Nephron (organoid): ENCODE data around the gene JOSD1.

Experiments
- H3K27ac Mint-ChIP-seq, 3 experiments: 2 replicates each; pipeline ENCODE4 v1.8.0; 2020; ENCODE audit warnings: mixed read lengths in 3 of 3, mild to moderate bottlenecking in 2 of 3, moderate library complexity in 1 of 3
- H3K27me3 Mint-ChIP-seq: 2 replicates; pipeline ENCODE4 v1.8.0; 2021; ENCODE audit warnings: low read depth, mild to moderate bottlenecking, moderate library complexity, mixed read lengths
- H3K36me3 Mint-ChIP-seq: 2 replicates; pipeline ENCODE4 v1.8.0; 2020; ENCODE audit warnings: low read depth, mixed read lengths
- H3K4me1 Mint-ChIP-seq: 2 replicates; pipeline ENCODE4 v1.8.0; 2020; ENCODE audit warnings: mixed read lengths
- H3K4me3 Mint-ChIP-seq, 3 experiments: 2 replicates each; pipeline ENCODE4 v1.8.0; 2020; ENCODE audit warnings: mild to moderate bottlenecking in 3 of 3, mixed read lengths in 3 of 3, moderate library complexity in 2 of 3
- H3K9me3 Mint-ChIP-seq: 2 replicates; pipeline ENCODE4 v1.8.0; 2020; ENCODE audit warnings: mixed read lengths
- TF ChIP-seq, protein P1 (sequence below), 3 experiments: fragments of 200-600 bp; sonication (generic); IDR thresholded peaks; one replicate each; pipeline ENCODE4 v1.5.0; 2021; ENCODE audit warnings: antibody characterized with exemption in 3 of 3; ENCODE audit not compliant: unreplicated experiment in 3 of 3

Gene JOSD1

DNA sequence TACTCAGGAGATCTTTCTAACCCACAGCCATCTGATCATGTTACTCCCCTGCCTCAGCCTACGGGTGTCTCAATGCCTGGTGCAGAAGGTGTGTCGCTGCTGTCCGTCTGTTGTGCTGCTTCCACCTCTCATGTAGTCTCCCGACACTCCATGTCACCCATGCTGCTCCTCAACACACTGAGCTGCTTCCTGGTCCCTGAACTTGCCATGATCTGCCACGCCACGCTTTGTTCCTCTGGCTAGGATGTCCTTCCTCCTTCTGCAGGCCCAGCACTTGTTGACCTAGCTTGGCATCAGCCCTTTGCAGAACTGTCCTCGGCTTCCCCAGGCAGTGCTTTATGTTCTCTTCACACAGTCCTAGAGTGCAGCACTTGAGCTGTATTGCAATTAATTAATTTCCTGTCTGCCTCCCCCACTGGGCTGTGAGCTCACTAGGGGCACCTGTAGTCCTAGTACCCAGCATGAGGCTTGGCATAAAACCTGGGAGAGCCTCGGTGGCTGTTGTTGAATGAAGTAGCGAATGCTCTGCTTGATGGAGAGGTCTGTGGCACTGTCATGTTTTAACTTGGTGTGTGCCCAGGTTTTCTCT, 14.5 kb upstream of the JOSD1 start:
- peaks cover 25% of the 10 kb centered on the region for H3K36me3 Mint-ChIP-seq
- peak overlapping the region; percentile 79 to 88 (median 84) for H3K27ac Mint-ChIP-seq
- peak overlapping the region; percentile 1 to 37 (median 15) for H3K4me3 Mint-ChIP-seq
- no peaks in the 10 kb centered on the region for H3K9me3 Mint-ChIP-seq
- no peaks in the 10 kb centered on the region for H3K27me3 Mint-ChIP-seq
- H3K4me1 Mint-ChIP-seq = peaks cover 73% of the 10 kb centered on the region
- TF ChIP-seq, protein P1, sequence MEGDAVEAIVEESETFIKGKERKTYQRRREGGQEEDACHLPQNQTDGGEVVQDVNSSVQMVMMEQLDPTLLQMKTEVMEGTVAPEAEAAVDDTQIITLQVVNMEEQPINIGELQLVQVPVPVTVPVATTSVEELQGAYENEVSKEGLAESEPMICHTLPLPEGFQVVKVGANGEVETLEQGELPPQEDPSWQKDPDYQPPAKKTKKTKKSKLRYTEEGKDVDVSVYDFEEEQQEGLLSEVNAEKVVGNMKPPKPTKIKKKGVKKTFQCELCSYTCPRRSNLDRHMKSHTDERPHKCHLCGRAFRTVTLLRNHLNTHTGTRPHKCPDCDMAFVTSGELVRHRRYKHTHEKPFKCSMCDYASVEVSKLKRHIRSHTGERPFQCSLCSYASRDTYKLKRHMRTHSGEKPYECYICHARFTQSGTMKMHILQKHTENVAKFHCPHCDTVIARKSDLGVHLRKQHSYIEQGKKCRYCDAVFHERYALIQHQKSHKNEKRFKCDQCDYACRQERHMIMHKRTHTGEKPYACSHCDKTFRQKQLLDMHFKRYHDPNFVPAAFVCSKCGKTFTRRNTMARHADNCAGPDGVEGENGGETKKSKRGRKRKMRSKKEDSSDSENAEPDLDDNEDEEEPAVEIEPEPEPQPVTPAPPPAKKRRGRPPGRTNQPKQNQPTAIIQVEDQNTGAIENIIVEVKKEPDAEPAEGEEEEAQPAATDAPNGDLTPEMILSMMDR (IDR thresholded peaks at IDR 0.05; ENCODE audit: unreplicated experiment in 3 of 3) = no peak

DNA sequence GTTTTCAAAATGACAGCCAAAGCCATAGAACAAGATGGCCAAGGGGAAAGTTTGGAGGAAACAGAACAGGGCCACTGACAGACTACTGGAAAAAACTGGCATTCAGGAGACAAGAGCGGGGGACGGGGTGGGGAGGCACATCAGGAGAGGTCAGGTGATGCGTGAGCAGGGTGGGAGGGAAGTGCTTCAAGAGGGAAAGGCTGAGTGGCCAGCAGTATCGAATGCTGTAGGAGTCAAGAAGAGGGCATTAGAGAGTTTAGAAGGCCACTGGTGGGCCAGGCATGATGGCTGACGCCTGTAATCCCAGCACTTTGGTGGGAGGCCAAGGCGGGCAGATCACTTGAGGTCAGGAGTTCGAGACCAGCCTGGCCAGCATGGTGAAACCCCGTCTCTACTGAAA, 13.2 kb upstream of the JOSD1 start:
- Mint-ChIP-seq H3K27me3 (no peaks in the 10 kb centered on the region), H3K4me3 (peak overlapping the region in 1 of 3 experiments; percentile 2), H3K9me3 (no peaks in the 10 kb centered on the region), H3K27ac (peak overlapping the region; percentile 79 to 83 (median 81)), H3K4me1 (peaks cover 73% of the 10 kb centered on the region), H3K36me3 (peaks cover 25% of the 10 kb centered on the region)
- TF ChIP-seq, protein P1 (IDR thresholded peaks at IDR 0.05; ENCODE audit: unreplicated experiment in 3 of 3) = no peak

DNA sequence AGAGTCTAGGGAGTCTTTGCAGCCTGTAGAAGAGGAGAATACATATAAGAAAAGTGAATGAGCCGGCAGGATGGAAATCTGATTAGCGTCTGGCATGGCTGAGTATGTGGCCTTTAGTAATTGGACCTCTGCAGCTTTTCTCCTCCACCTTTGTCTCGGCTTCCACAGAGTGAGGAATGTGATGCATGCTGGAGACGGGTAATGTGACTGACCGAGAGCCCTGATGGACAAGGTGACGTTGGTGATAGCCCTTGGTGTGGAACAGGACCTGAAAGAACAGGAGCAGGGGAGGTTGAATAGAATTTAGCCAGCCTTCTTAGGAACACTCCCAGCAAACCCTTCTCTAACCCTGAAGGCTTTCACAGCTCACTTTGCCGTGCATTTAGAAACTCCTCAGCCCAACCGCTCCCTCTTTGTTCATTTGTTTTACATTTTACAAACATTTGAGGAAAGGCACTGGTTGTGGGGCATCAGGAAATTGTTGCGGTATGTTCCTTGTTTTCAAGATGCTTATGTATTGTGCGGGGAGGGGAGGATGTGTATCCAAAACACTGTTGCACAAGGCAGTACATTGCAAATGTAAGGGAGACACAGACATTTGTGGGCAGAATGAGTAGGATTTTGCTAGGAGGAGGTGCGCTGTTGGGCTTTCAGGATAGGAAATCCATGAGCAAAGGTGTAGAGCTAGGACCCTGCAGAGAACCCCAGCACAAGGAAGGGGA, 11.9 kb upstream of the JOSD1 start:
- Mint-ChIP-seq H3K4me3 (peak overlapping the region in 1 of 3 experiments; percentile 20), H3K36me3 (peaks cover 14% of the 10 kb centered on the region), H3K4me1 (peaks cover 74% of the 10 kb centered on the region), H3K9me3 (no peaks in the 10 kb centered on the region), H3K27me3 (no peaks in the 10 kb centered on the region), H3K27ac (peak overlapping the region; percentile 79 to 83 (median 81))
- TF ChIP-seq, protein P1 (IDR thresholded peaks at IDR 0.05; ENCODE audit: unreplicated experiment in 3 of 3) = no peak

DNA sequence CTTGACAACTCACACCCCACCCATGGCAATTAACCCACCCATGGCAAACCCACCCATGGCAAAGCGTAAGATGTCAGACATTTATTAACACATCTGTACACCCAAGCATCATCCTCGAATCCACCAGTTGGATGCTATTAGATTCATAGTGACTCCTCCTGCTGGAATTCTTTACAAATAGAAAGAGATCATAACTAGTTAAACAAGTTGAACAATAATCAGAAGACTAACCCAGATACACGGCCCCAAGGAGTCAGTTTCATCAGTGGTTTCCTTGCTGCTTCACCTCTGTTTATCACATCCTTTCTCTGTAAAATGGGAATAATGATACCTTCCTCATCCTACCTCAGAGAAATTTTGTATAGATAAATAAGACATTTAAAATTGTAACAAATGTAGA, 10.1 kb upstream of the JOSD1 start:
- Mint-ChIP-seq H3K27me3 (no peaks in the 10 kb centered on the region), H3K4me3 (no peak overlapping the region), H3K36me3 (no peaks in the 10 kb centered on the region), H3K27ac (no peak overlapping the region), H3K9me3 (no peaks in the 10 kb centered on the region), H3K4me1 (peaks cover 72% of the 10 kb centered on the region)
- TF ChIP-seq, protein P1 (IDR thresholded peaks at IDR 0.05; ENCODE audit: unreplicated experiment in 3 of 3) = no peak

DNA sequence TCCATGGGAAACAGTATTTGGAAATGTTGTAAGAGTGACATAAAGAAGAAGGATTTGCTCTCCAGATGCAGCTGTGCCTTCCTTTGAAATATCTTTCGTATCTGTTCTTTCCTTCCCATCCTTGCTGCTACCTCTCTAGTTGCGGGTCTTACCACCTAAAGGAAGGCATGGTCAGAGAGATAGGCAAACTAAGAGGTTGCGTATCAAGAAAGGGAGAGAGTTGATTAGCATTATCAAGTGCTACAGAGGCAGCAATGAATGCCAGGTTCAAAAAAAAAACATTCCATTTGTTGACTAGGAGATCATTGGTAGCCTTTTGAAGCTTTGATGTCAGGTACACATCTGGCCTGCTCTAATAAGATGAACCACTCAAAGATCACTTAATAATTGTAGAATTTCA, 9.6 kb upstream of the JOSD1 start:
- peaks cover 67% of the 10 kb centered on the region for H3K4me1 Mint-ChIP-seq
- TF ChIP-seq, protein P1 (IDR thresholded peaks at IDR 0.05; ENCODE audit: unreplicated experiment in 3 of 3) = no peak
- no peaks in the 10 kb centered on the region for H3K9me3 Mint-ChIP-seq
- H3K36me3 Mint-ChIP-seq = no peaks in the 10 kb centered on the region
- H3K27me3 Mint-ChIP-seq = no peaks in the 10 kb centered on the region
- H3K4me3 Mint-ChIP-seq = no peak overlapping the region
- no peak overlapping the region for H3K27ac Mint-ChIP-seq

DNA sequence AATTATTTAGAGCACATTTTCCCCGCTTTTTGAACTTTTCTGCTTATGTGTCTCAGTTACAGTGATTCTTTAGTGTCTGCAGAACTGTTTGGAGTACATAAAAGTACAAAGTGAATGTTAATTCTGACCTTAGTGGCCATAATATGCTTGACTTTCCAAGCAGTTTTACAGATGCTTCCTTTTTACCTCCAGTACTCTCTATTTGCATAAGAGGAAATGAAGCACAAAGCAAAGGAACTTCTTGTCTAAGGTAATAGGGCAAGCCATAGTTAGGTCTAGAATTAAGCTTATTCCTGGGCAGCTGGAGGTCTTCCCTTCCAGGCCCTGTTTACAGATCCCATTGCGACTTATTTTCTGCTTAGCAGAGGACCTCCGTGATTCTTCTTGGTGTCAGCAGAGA, 8.6 kb upstream of the JOSD1 start:
- TF ChIP-seq, protein P1 (IDR thresholded peaks at IDR 0.05; ENCODE audit: unreplicated experiment in 3 of 3) = no peak
- H3K27me3 Mint-ChIP-seq = no peaks in the 10 kb centered on the region
- H3K36me3 Mint-ChIP-seq = no peaks in the 10 kb centered on the region
- no peak overlapping the region for H3K27ac Mint-ChIP-seq
- peaks cover 66% of the 10 kb centered on the region for H3K4me1 Mint-ChIP-seq
- H3K4me3 Mint-ChIP-seq = peak overlapping the region; percentile 38 to 67 (median 42)
- H3K9me3 Mint-ChIP-seq = no peaks in the 10 kb centered on the region
